Skeletal muscle cell (primary cell): ENCODE measurements around the gene CCR5AS.
"Not testable (repeated sequence)": the region's sequence is repeated elsewhere in the genome, so short reads cannot be mapped to it uniquely, and the experiment has no call there.

ENCODE experiments used
- DNase-seq: peaks from one replicate; pipeline ENCODE4 v3.0.0-alpha.2; 2010; ENCODE audit warnings: low read depth
- H3K4me3 ChIP-seq: 2 replicates; pipeline ENCODE4 v1.5.1; 2011; ENCODE audit warnings: low read depth, mild to moderate bottlenecking, control low read depth, low read length, moderate library complexity

Gene CCR5AS

GRCh38 chr3:46406788-46407611, at the start of gene CCR5AS, which contains the start of gene CCRL2:
TSS of gene CCR5AS (minus strand) at chr3:46407066.
TSS of gene CCRL2 (plus strand) at chr3:46407259. CDS start at chr3:46408080, 821 bp downstream.
- H3K4me3 ChIP-seq, result no peak within 1 kb of the TSS
- no peak for DNase-seq

- DNase-seq, result no peak
- H3K4me3 ChIP-seq, result no peak overlapping the region
These were observed 49.3 kb upstream of the CCR5AS start for GRCh38 chr3:46456118-46456517.

GRCh38 chr3:46455231-46456115, 48.6 kb upstream of the CCR5AS start:
- DNase-seq, result no peak
- H3K4me3 ChIP-seq, result no peak overlapping the region

GRCh38 chr3:46454606-46455005, 47.7 kb upstream of the CCR5AS start:
- DNase-seq, result no peak

GRCh38 chr3:46454209-46454595, 47.3 kb upstream of the CCR5AS start:
- no peak for DNase-seq
- H3K4me3 ChIP-seq, result no peak overlapping the region

More at GRCh38 chr3:46454606-46455005, 47.7 kb upstream of the CCR5AS start:
- H3K4me3 ChIP-seq, result no peak overlapping the region

- DNase-seq, result no peak
- H3K4me3 ChIP-seq, result no peak overlapping the region
These were observed 46.8 kb upstream of the CCR5AS start for GRCh38 chr3:46453526-46454208.

- DNase-seq, result no peak
- no peak overlapping the region for H3K4me3 ChIP-seq
These were observed 43.1 kb upstream of the CCR5AS start for GRCh38 chr3:46449755-46450552.

- no peak overlapping the region for H3K4me3 ChIP-seq
- DNase-seq, result no peak
These were observed 41.9 kb upstream of the CCR5AS start for GRCh38 chr3:46448721-46449120.

- H3K4me3 ChIP-seq, result no peak overlapping the region
- DNase-seq, result no peak
These were observed 40.5 kb upstream of the CCR5AS start for GRCh38 chr3:46447228-46447985.

- no peak for DNase-seq
- no peak overlapping the region for H3K4me3 ChIP-seq
These were observed 36.0 kb upstream of the CCR5AS start for GRCh38 chr3:46442576-46443530.

- no peak overlapping the region for H3K4me3 ChIP-seq
- DNase-seq, result no peak
These were observed 33.8 kb upstream of the CCR5AS start for GRCh38 chr3:46440531-46441294.

GRCh38 chr3:46438831-46439230, 32.0 kb upstream of the CCR5AS start:
- no peak for DNase-seq
- no peak overlapping the region for H3K4me3 ChIP-seq

GRCh38 chr3:46435081-46435726, 28.3 kb upstream of the CCR5AS start:
- DNase-seq, result no peak
- no peak overlapping the region for H3K4me3 ChIP-seq

- H3K4me3 ChIP-seq, result no peak overlapping the region
- DNase-seq, result no peak
These were observed 27.0 kb upstream of the CCR5AS start for GRCh38 chr3:46433841-46434240.

GRCh38 chr3:46433118-46433517, 26.3 kb upstream of the CCR5AS start:
- DNase-seq, H3K4me3 ChIP-seq: not testable (repeated sequence)

- not testable (repeated sequence) for H3K4me3 ChIP-seq, DNase-seq
These were observed 25.0 kb upstream of the CCR5AS start for GRCh38 chr3:46431905-46432304.
